ENCODE results near the gene CYB561A3.

GRCh38 chr11:61333550-61334433 lies 27.9 kb downstream of the CYB561A3 start:
- TF ChIP-seq, protein P1, sequence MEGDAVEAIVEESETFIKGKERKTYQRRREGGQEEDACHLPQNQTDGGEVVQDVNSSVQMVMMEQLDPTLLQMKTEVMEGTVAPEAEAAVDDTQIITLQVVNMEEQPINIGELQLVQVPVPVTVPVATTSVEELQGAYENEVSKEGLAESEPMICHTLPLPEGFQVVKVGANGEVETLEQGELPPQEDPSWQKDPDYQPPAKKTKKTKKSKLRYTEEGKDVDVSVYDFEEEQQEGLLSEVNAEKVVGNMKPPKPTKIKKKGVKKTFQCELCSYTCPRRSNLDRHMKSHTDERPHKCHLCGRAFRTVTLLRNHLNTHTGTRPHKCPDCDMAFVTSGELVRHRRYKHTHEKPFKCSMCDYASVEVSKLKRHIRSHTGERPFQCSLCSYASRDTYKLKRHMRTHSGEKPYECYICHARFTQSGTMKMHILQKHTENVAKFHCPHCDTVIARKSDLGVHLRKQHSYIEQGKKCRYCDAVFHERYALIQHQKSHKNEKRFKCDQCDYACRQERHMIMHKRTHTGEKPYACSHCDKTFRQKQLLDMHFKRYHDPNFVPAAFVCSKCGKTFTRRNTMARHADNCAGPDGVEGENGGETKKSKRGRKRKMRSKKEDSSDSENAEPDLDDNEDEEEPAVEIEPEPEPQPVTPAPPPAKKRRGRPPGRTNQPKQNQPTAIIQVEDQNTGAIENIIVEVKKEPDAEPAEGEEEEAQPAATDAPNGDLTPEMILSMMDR (IDR thresholded peaks at IDR 0.05 in 8 of 11, conservative IDR thresholded peaks at IDR 0.05 in 3 of 11), result no peak
- TF ChIP-seq POLR2AphosphoS5 (IDR thresholded peaks at IDR 0.05), result no peak

Measured in spleen (tissue), 7 donors.